SKM-1 treated with dmso at 0.1 percent for 144 hours (cell line): Measurements from ENCODE around the gene FOXL3.

Experiments used
- DNase-seq: peaks from one replicate; lab custom pipeline; 2025; ENCODE audit not compliant: unreplicated experiment; lab: John Stamatoyannopoulos, UW

FOXL3 gene

GRCh38 chr7:265998-266850 lies 23.7 kb upstream of the FOXL3 start:
- no peak for DNase-seq

GRCh38 chr7:266851-267840 lies 22.8 kb upstream of the FOXL3 start:
- no peak for DNase-seq

GRCh38 chr7:268991-269390 lies 21.0 kb upstream of the FOXL3 start:
- no peak for DNase-seq

GRCh38 chr7:269721-270120 lies 20.2 kb upstream of the FOXL3 start:
- no peak for DNase-seq

- no peak for DNase-seq
These were observed 19.5 kb upstream of the FOXL3 start for GRCh38 chr7:270351-270983.

GRCh38 chr7:271266-272107 lies 18.5 kb upstream of the FOXL3 start:
- no peak for DNase-seq

- DNase-seq, result no peak
These were observed 17.8 kb upstream of the FOXL3 start for GRCh38 chr7:272108-272615.

- no peak for DNase-seq
These were observed 17.3 kb upstream of the FOXL3 start for GRCh38 chr7:272631-273030.

- DNase-seq, result no peak
These were observed 16.6 kb upstream of the FOXL3 start for GRCh38 chr7:273327-273726.

- DNase-seq, result no peak
These were observed 15.7 kb upstream of the FOXL3 start for GRCh38 chr7:274266-274665.

GRCh38 chr7:276230-276835 lies 13.6 kb upstream of the FOXL3 start:
- DNase-seq, result no peak

- DNase-seq, result no peak
These were observed 12.7 kb upstream of the FOXL3 start for GRCh38 chr7:277228-277627.

GRCh38 chr7:278081-278480 lies 11.9 kb upstream of the FOXL3 start:
- DNase-seq, result no peak

GRCh38 chr7:279821-280220 lies 10.1 kb upstream of the FOXL3 start:
- no peak for DNase-seq

- no peak for DNase-seq
These were observed 9.5 kb upstream of the FOXL3 start for GRCh38 chr7:280461-280860.

GRCh38 chr7:281637-282036 lies 8.3 kb upstream of the FOXL3 start:
- DNase-seq, result no peak

- no peak for DNase-seq
These were observed 7.3 kb upstream of the FOXL3 start for GRCh38 chr7:282621-283020.

GRCh38 chr7:284762-285722 lies 4.9 kb upstream of the FOXL3 start:
- DNase-seq, result no peak

- no peak for DNase-seq
These were observed 4.2 kb upstream of the FOXL3 start for GRCh38 chr7:285731-286130.
